IMR-90 (cell line): ENCODE measurements around the gene LMTK2. TPM values are rescaled to one million over a fixed set of nuclear protein-coding genes. Genes with fewer than 3 reads are reported as not detected.

Experiments used
- ATAC-seq: fragments of 200-7000 bp; cut with Tn5 transposase; 2 replicates; pipeline ENCODE4 v1.9.1; 2020; ENCODE audit warnings: low read depth, mild to moderate bottlenecking, moderate library complexity
- BruUV-seq: library from RNA; stranded (reverse); fragments of 400-500 nt; replicated peaks from 2 replicates; lab custom pipeline; 2021; lab: Mats Ljungman, UMichigan
- CTCF ChIA-PET: fragments of 300-600 bp; formaldehyde crosslinking; extraction: SDS; loops from one replicate; lab custom pipeline; 2021; ENCODE audit warnings: antibody characterized with exemption; lab: Yijun Ruan, JAX
- POLR2A ChIA-PET: fragments of 300-600 bp; sonication (Branson Sonifier 250); formaldehyde crosslinking; loops from one replicate; lab custom pipeline; 2022; ENCODE audit warnings: antibody characterized with exemption; ENCODE audit not compliant: unreplicated experiment; lab: Charles Lee
- DNase-seq: peaks from one replicate; pipeline ENCODE4 v3.0.0; 2013
- H2AFZ ChIP-seq: replicated peaks from 2 replicates; pipeline ENCODE3; 2013; ENCODE audit warnings: low read length, mild to moderate bottlenecking; ENCODE audit not compliant: poor library complexity
- H2AK5ac ChIP-seq: 2 replicates; pipeline ENCODE4 v1.6.1; 2013; ENCODE audit warnings: low read depth, low read length, inconsistent platforms
- H2AK9ac ChIP-seq: replicated peaks from 2 replicates; pipeline ENCODE3; 2013; ENCODE audit warnings: mild to moderate bottlenecking, low read depth, low read length, moderate library complexity; ENCODE audit not compliant: poor library complexity
- H2BK120ac ChIP-seq: 2 replicates; pipeline ENCODE4 v1.6.1; 2013; ENCODE audit warnings: low read depth, low read length, inconsistent platforms
- H2BK15ac ChIP-seq: 3 replicates; pipeline ENCODE4 v1.6.1; 2013; ENCODE audit warnings: low read depth, low read length, inconsistent platforms
- H2BK20ac ChIP-seq: 2 replicates; pipeline ENCODE4 v1.6.1; 2013; ENCODE audit warnings: low read depth, mild to moderate bottlenecking, inconsistent platforms, low read length, moderate library complexity
- H2BK5ac ChIP-seq: 2 replicates; pipeline ENCODE4 v1.6.1; 2013; ENCODE audit warnings: mild to moderate bottlenecking, low read depth, low read length, inconsistent platforms; ENCODE audit not compliant: poor library complexity, severe bottlenecking
- H3K14ac ChIP-seq: replicated peaks from 2 replicates; pipeline ENCODE4 v1.6.1; 2013; ENCODE audit warnings: low read depth, low read length, inconsistent platforms
- H3K18ac ChIP-seq: 2 replicates; pipeline ENCODE4 v1.6.1; 2013; ENCODE audit warnings: low read depth, low read length, control low read depth
- H3K23ac ChIP-seq: 2 replicates; pipeline ENCODE4 v1.6.1; 2013; ENCODE audit warnings: low read depth, low read length, inconsistent platforms
- H3K27ac ChIP-seq: 2 replicates; pipeline ENCODE4 v1.5.1; 2013; ENCODE audit warnings: mild to moderate bottlenecking, control low read depth, low read length; ENCODE audit not compliant: insufficient read depth
- H3K27me3 ChIP-seq: 2 replicates; pipeline ENCODE4 v1.6.1; 2013; ENCODE audit warnings: low read length; ENCODE audit not compliant: control insufficient read depth, insufficient read depth
- H3K36me3 ChIP-seq: 2 replicates; pipeline ENCODE4 v1.6.1; 2013; ENCODE audit warnings: low read length, mixed read lengths; ENCODE audit not compliant: control insufficient read depth, insufficient read depth
- H3K4ac ChIP-seq: 2 replicates; pipeline ENCODE4 v1.6.1; 2013; ENCODE audit warnings: low read depth, low read length, inconsistent platforms
- H3K4me1 ChIP-seq: 2 replicates; pipeline ENCODE4 v1.6.1; 2013; ENCODE audit warnings: low read length, mixed read lengths; ENCODE audit not compliant: control insufficient read depth, insufficient read depth
- H3K4me2 ChIP-seq: 2 replicates; pipeline ENCODE4 v1.6.1; 2013; ENCODE audit warnings: low read depth, mild to moderate bottlenecking, control low read depth, low read length, moderate library complexity
- H3K4me3 ChIP-seq: 2 replicates; pipeline ENCODE4 v1.5.1; 2013; ENCODE audit warnings: low read depth, mild to moderate bottlenecking, control low read depth, low read length, moderate library complexity; ENCODE audit not compliant: insufficient read depth
- H3K56ac ChIP-seq: 2 replicates; pipeline ENCODE4 v1.6.1; 2013; ENCODE audit warnings: low read length, inconsistent platforms; ENCODE audit not compliant: insufficient read depth; ENCODE audit errors: extremely low read depth
- H3K79me1 ChIP-seq, 2 experiments: 2 replicates each; pipeline ENCODE4 v1.6.1; 2013; ENCODE audit warnings: low read length in 2 of 2, inconsistent platforms in 1 of 2, low read depth in 1 of 2
- H3K9ac ChIP-seq: 2 replicates; pipeline ENCODE4 v1.6.1; 2013; ENCODE audit warnings: low read depth, low read length, control low read depth
- H3K9me1 ChIP-seq: 2 replicates; pipeline ENCODE4 v1.6.1; 2013; ENCODE audit warnings: low read length, inconsistent platforms; ENCODE audit not compliant: insufficient read depth
- H3K9me3 ChIP-seq: 2 replicates; pipeline ENCODE4 v1.6.1; 2013; ENCODE audit warnings: low read length; ENCODE audit not compliant: control insufficient read depth, insufficient read depth
- H4K20me1 ChIP-seq: 2 replicates; pipeline ENCODE4 v1.6.1; 2013; ENCODE audit warnings: low read length, inconsistent platforms; ENCODE audit not compliant: insufficient read depth
- H4K5ac ChIP-seq: 2 replicates; pipeline ENCODE4 v1.6.1; 2013; ENCODE audit warnings: mild to moderate bottlenecking, low read depth, low read length, control low read depth
- H4K8ac ChIP-seq, 2 experiments: 2 replicates each; pipeline ENCODE4 v1.6.1; 2013; ENCODE audit warnings: low read depth in 2 of 2, low read length in 2 of 2, control low read depth in 1 of 2, inconsistent platforms in 1 of 2
- H4K91ac ChIP-seq: 2 replicates; pipeline ENCODE4 v1.6.1; 2013; ENCODE audit warnings: low read depth, low read length, inconsistent platforms; ENCODE audit not compliant: insufficient read depth
- BHLHE40 ChIP-seq: fragments of 150-350 bp; IDR thresholded peaks from 2 replicates; pipeline ENCODE4 v1.6.1; 2016; ENCODE audit warnings: mild to moderate bottlenecking, low read depth, low read length
- CEBPB ChIP-seq: IDR thresholded peaks from 2 replicates; pipeline ENCODE4 v1.6.1; 2012; ENCODE audit warnings: low read depth, low read length, improper control_type of control experiment
- CHD1 ChIP-seq: IDR thresholded peaks from 2 replicates; pipeline ENCODE4 v1.6.1; 2012; ENCODE audit warnings: low read depth, low read length, improper control_type of control experiment
- FOS ChIP-seq: fragments of 150-350 bp; IDR thresholded peaks from 2 replicates; pipeline ENCODE4 v1.6.1; 2016; ENCODE audit warnings: low read depth, low read length
- MAZ ChIP-seq: IDR thresholded peaks from 2 replicates; pipeline ENCODE4 v1.6.1; 2012; ENCODE audit warnings: low read depth, mild to moderate bottlenecking, low read length, improper control_type of control experiment, moderate library complexity, borderline replicate concordance
- WGBS, 2 experiments: methylation state at CpG; one replicate each; pipeline versions ENCODE4 v1.1.5 to v1.1.7; 2013; ENCODE audit warnings: missing lambda C conversion rate in 2 of 2; ENCODE audit not compliant: insufficient read length in 1 of 2; ENCODE audit errors: extremely low coverage in 2 of 2; 5-methylcytosine and 5-hydroxymethylcytosine counted together
- dilution Hi-C: fragments of 300-500 bp; cut with HindIII; formaldehyde crosslinking; loops from one replicate; pipeline ENCODE4 v1.14.3; 2018; ENCODE audit warnings: low sequenced_read_pairs; ENCODE audit not compliant: unreplicated experiment
- in situ Hi-C: fragments of 300-500 bp; cut with MboI; formaldehyde crosslinking; loops from 3 replicates; pipeline ENCODE4 v1.14.3; 2019; ENCODE audit warnings: low sequenced_read_pairs, inconsistent platforms, mixed read lengths
- intact Hi-C: fragments of 100-400 bp; cut with micrococcal nuclease; formaldehyde crosslinking; loops from 2 replicates; pipeline ENCODE4 v1.10.0; 2022
- polyA plus RNA-seq, 3 experiments: library from polyadenylated mRNA; depleted of rRNA; stranded (reverse); fragments of >200 nt; gene quantifications; 2 replicates each; pipeline ENCODE4 v1.2.3, GENCODE V29; 2012; ENCODE audit warnings: low replicate concordance in 1 of 3
- total RNA-seq: library from RNA; depleted of rRNA; stranded (reverse); fragments of >200 nt; gene quantifications from 2 replicates; pipeline ENCODE4 v1.2.3, GENCODE V29; 2012
- TF ChIP-seq, protein P1 (sequence below): fragments of 150-350 bp; IDR thresholded peaks from 2 replicates; pipeline ENCODE4 v1.6.1; 2016; ENCODE audit warnings: low read depth, mild to moderate bottlenecking, low read length, moderate library complexity, borderline replicate concordance
- TF ChIP-seq, protein P2 (sequence below): fragments of 150-350 bp; IDR thresholded peaks from 2 replicates; pipeline ENCODE4 v1.6.1; 2017; ENCODE audit warnings: mild to moderate bottlenecking, antibody characterized with exemption, low read length, low read depth
- TF ChIP-seq, protein P3 (sequence below): conservative IDR thresholded peaks from 2 replicates; pipeline ENCODE4 v1.5.1; 2012; ENCODE audit warnings: mild to moderate bottlenecking, low read depth, low read length, improper control_type of control experiment

LMTK2 gene
- total and polyA plus RNA-seq, 2 of the 4 experiments (the other 2 are of a cell fraction) = 4.4 to 5.0 TPM

DNA sequence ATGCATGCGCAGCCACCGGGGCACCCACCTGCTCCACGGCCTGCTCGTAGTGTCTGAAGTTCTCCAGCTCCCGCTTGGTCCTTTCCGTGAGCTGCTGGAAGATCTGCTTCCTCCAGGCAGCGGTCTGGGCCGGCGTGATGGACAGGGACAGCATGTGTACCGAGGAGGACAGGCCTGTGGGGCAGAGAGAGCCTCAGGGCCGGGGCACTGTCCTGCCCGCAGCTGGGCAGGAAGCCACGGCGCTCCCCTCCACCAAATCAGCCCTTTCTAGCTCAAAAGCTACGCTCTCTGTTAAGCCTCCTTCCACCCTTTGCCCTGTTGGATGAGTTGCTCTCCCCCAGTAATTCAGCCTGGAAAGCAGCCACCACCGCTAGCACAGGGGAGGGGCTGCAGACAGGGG is 126.1 kb downstream of the LMTK2 start:
- H3K9me1 ChIP-seq = no peaks in the 10 kb centered on the region
- ChIA-PET CTCF (no interaction called here), POLR2A (interaction anchor here (0.7 kb wide), 1 partner anchor 89 kb away, joined by 9 read pairs; no protein-coding TSS in a partner anchor)
- no TSS peak for BruUV-seq
- no peak for DNase-seq
- H2BK20ac ChIP-seq = no peak overlapping the region
- WGBS, 2 experiments = 82% methylated on average over 14 of the region's 16 CpGs; no CpG with 5 or more reads in 1 of the 2 experiments
- no peak overlapping the region for H2BK5ac ChIP-seq
- peaks cover 30% of the 10 kb centered on the region; the same call in 1 of the 2 replicates for H3K36me3 ChIP-seq
- no peak overlapping the region for H3K9ac ChIP-seq
- in situ Hi-C loops (loop anchor here (10.0 kb wide), 1 partner anchor 208 kb away; no protein-coding TSS in a partner anchor), intact Hi-C loops (no loop called here), dilution Hi-C loops (no loop called here)
- no peak overlapping the region for H2AK5ac ChIP-seq
- no peak for ATAC-seq
- H3K18ac ChIP-seq = no peak overlapping the region
- no peak overlapping the region for H4K91ac ChIP-seq
- H2BK120ac ChIP-seq = no peak overlapping the region
- H3K4me3 ChIP-seq = no peak overlapping the region
- H3K4me1 ChIP-seq = no peaks in the 10 kb centered on the region
- H3K4me2 ChIP-seq = no peak overlapping the region
- H3K56ac ChIP-seq = no peak overlapping the region
- H2AFZ ChIP-seq = no peak overlapping the region
- H3K27ac ChIP-seq = no peak overlapping the region
- H3K14ac ChIP-seq = no peak overlapping the region
- H4K8ac ChIP-seq = no peak overlapping the region
- no peaks in the 10 kb centered on the region for H3K79me1 ChIP-seq
- no peaks in the 10 kb centered on the region for H3K27me3 ChIP-seq
- TF ChIP-seq, protein P1, sequence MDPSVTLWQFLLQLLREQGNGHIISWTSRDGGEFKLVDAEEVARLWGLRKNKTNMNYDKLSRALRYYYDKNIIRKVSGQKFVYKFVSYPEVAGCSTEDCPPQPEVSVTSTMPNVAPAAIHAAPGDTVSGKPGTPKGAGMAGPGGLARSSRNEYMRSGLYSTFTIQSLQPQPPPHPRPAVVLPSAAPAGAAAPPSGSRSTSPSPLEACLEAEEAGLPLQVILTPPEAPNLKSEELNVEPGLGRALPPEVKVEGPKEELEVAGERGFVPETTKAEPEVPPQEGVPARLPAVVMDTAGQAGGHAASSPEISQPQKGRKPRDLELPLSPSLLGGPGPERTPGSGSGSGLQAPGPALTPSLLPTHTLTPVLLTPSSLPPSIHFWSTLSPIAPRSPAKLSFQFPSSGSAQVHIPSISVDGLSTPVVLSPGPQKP = no peak
- TF ChIP-seq, protein P2, sequence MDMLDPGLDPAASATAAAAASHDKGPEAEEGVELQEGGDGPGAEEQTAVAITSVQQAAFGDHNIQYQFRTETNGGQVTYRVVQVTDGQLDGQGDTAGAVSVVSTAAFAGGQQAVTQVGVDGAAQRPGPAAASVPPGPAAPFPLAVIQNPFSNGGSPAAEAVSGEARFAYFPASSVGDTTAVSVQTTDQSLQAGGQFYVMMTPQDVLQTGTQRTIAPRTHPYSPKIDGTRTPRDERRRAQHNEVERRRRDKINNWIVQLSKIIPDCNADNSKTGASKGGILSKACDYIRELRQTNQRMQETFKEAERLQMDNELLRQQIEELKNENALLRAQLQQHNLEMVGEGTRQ = no peak
- no peak for TF ChIP-seq MAZ
- TF ChIP-seq FOS = no peak
- TF ChIP-seq, protein P3, sequence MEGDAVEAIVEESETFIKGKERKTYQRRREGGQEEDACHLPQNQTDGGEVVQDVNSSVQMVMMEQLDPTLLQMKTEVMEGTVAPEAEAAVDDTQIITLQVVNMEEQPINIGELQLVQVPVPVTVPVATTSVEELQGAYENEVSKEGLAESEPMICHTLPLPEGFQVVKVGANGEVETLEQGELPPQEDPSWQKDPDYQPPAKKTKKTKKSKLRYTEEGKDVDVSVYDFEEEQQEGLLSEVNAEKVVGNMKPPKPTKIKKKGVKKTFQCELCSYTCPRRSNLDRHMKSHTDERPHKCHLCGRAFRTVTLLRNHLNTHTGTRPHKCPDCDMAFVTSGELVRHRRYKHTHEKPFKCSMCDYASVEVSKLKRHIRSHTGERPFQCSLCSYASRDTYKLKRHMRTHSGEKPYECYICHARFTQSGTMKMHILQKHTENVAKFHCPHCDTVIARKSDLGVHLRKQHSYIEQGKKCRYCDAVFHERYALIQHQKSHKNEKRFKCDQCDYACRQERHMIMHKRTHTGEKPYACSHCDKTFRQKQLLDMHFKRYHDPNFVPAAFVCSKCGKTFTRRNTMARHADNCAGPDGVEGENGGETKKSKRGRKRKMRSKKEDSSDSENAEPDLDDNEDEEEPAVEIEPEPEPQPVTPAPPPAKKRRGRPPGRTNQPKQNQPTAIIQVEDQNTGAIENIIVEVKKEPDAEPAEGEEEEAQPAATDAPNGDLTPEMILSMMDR = no peak
- no peak for TF ChIP-seq CHD1
- TF ChIP-seq CEBPB = no peak
- TF ChIP-seq BHLHE40 = no peak
- H4K5ac ChIP-seq = no peak overlapping the region
- H2AK9ac ChIP-seq = no peak overlapping the region
- H3K4ac ChIP-seq = no peak overlapping the region
- H3K9me3 ChIP-seq = no peaks in the 10 kb centered on the region
- no peak overlapping the region for H2BK15ac ChIP-seq
- H4K20me1 ChIP-seq = no peaks in the 10 kb centered on the region
- no peak overlapping the region for H3K23ac ChIP-seq
